Progenitor cell of endocrine pancreas (in vitro differentiated cells): ENCODE measurements around the gene GABRB2. TPM values are rescaled to one million over a fixed set of nuclear protein-coding genes. Genes with fewer than 3 reads are reported as not detected.

ENCODE experiments used
- DNase-seq: peaks from one replicate; pipeline ENCODE4 v3.0.0; 2021; ENCODE audit warnings: low spot score; ENCODE audit not compliant: unreplicated experiment
- H3K27ac Mint-ChIP-seq: 2 replicates; pipeline ENCODE4 v1.8.0; 2021; ENCODE audit warnings: mild to moderate bottlenecking, moderate library complexity, mixed read lengths
- H3K27me3 Mint-ChIP-seq: 2 replicates; pipeline ENCODE4 v1.8.0; 2021; ENCODE audit warnings: mixed read lengths
- H3K36me3 Mint-ChIP-seq: 2 replicates; pipeline ENCODE4 v1.8.0; 2022; ENCODE audit warnings: mixed read lengths; ENCODE audit not compliant: insufficient read depth
- H3K4me1 Mint-ChIP-seq: 2 replicates; pipeline ENCODE4 v1.8.0; 2021; ENCODE audit warnings: low read depth, mixed read lengths
- H3K4me3 Mint-ChIP-seq: 2 replicates; pipeline ENCODE4 v1.8.0; 2021; ENCODE audit warnings: low read depth, mild to moderate bottlenecking, moderate library complexity, mixed read lengths
- H3K9me3 Mint-ChIP-seq: 2 replicates; pipeline ENCODE4 v1.8.0; 2021; ENCODE audit warnings: low read depth, mixed read lengths
- CTCF ChIP-seq: fragments of 200-600 bp; sonication (generic); IDR thresholded peaks from one replicate; pipeline ENCODE4 v1.5.0; 2021; ENCODE audit warnings: antibody characterized with exemption, mild to moderate bottlenecking; ENCODE audit not compliant: unreplicated experiment
- total RNA-seq: library from RNA; stranded (reverse); gene quantifications from 2 replicates; pipeline ENCODE4 v1.2.1, GENCODE V29; 2021

The GABRB2 gene
- total RNA-seq, 1 donor from 2014 or later: 3.5 TPM

- Mint-ChIP-seq H3K9me3 (no peaks in the 10 kb centered on the region), H3K27me3 (peaks cover 2% of the 10 kb centered on the region), H3K27ac (no peak overlapping the region), H3K36me3 (no peaks in the 10 kb centered on the region), H3K4me3 (no peak overlapping the region), H3K4me1 (no peaks in the 10 kb centered on the region)
- TF ChIP-seq CTCF: no peak
- no peak for DNase-seq
Observed at GRCh38 chr5:161562446-161562845, 15.9 kb upstream of the GABRB2 start.

DNA sequence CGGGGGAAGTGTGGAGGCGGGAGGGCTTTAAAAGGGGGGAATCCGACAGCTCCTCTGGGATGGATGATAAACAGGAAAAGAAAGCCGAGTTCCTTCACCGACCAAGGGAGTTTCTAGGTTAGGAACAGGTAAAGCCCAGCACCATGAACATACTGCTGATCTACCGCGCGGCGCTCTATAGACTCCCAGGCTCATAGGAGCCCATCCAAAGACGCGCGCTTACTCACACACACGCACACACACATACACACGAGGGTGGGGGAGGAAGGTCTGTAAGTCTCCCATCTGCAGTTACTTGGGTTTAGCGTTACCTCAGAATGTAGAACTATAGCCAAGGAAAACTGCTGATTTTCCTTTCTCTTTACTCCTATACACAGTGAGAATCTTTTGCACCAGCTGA, 2.6 kb upstream of the GABRB2 start:
- Mint-ChIP-seq H3K4me1 (peaks cover 8% of the 10 kb centered on the region), H3K27ac (peak overlapping the region; percentile 75), H3K27me3 (peaks cover 40% of the 10 kb centered on the region), H3K9me3 (peaks cover 10% of the 10 kb centered on the region), H3K4me3 (peak overlapping the region; percentile 88), H3K36me3 (no peaks in the 10 kb centered on the region)
- TF ChIP-seq CTCF: no peak
- no peak for DNase-seq

- H3K27me3 Mint-ChIP-seq: peaks cover 40% of the 10 kb centered on the region
- no peaks in the 10 kb centered on the region for H3K36me3 Mint-ChIP-seq
- peaks cover 8% of the 10 kb centered on the region for H3K4me1 Mint-ChIP-seq
- peak; percentile 15 for DNase-seq
- H3K4me3 Mint-ChIP-seq: peak overlapping the region; percentile 88
- H3K27ac Mint-ChIP-seq: peak overlapping the region; percentile 75
- TF ChIP-seq CTCF: no peak
- H3K9me3 Mint-ChIP-seq: peaks cover 10% of the 10 kb centered on the region
Observed at GRCh38 chr5:161548487-161549094, 2.1 kb upstream of the GABRB2 start.

DNA sequence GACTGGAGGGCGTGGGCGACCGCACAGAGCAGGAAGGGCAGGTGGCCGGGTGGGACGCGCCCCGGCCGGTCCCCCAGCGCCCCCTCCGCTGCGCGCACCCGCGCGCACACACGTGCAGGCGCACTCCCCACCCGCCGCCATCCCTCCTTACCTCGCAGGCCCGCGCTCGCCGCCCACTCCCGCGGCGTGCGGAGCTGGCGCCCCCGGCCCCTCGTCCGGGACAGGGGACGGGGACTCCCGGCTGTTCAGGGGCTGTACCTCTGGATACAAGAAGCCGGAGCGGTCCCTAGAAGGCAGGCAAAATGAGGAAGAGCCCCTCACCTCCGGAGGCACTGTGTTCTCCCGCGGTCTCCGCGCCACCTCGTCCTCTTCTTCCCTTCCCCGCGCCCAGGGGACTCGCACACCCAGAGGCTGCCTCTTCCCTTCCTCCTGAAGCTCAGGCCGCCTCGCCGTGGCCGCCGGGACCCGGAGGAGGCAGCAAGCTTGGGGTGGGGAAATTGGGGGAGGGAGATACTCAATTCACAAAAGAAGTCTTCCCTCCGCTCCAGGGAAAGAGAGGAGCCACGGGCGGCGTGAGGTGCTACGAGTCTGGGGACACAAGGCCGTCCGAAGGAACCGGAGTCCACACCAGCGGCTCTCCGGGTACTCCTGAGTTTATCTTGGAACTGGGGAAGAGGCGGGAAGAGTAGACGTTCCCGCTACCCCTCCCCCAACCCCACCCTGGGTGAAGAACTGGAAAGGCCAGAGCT, 1.4 kb upstream of the GABRB2 start:
- H3K27me3 Mint-ChIP-seq: peaks cover 40% of the 10 kb centered on the region
- H3K9me3 Mint-ChIP-seq: peaks cover 10% of the 10 kb centered on the region
- peak; percentile 5 for TF ChIP-seq CTCF
- no peaks in the 10 kb centered on the region for H3K36me3 Mint-ChIP-seq
- no peak overlapping the region for H3K27ac Mint-ChIP-seq
- peak overlapping the region; percentile 88 for H3K4me3 Mint-ChIP-seq
- peaks cover 8% of the 10 kb centered on the region for H3K4me1 Mint-ChIP-seq
- peak; percentile 16 for DNase-seq

GRCh38 chr5:161547406-161547737, 847 bp upstream of the GABRB2 start:
- peaks cover 8% of the 10 kb centered on the region for H3K4me1 Mint-ChIP-seq
- peak overlapping the region; percentile 88 for H3K4me3 Mint-ChIP-seq
- peaks cover 40% of the 10 kb centered on the region for H3K27me3 Mint-ChIP-seq
- no peaks in the 10 kb centered on the region for H3K36me3 Mint-ChIP-seq
- H3K9me3 Mint-ChIP-seq: peaks cover 10% of the 10 kb centered on the region
- no peak overlapping the region for H3K27ac Mint-ChIP-seq
- no peak for TF ChIP-seq CTCF
- DNase-seq: no peak
